ENCODE results near the gene MAGI2.

DNA sequence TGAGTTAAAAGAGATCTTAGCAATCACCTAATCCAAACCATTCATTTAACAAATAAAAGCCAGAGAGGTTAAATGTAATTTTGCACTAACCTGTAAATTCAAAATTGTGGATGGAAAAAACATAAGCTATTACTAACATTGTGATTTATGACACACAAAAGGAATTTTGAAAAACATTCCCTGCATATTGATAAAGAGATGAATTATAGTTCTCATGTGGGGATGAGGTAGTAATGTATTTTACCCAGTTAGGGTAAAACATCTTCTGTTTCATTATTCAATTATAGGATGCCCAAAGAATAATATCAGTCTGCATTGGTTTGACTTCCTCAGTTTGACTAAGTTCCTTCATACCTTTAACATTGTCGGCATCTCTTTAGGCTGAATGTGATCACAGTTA lies 1093.6 kb downstream of the MAGI2 start:
- TF ChIP-seq, protein P1, sequence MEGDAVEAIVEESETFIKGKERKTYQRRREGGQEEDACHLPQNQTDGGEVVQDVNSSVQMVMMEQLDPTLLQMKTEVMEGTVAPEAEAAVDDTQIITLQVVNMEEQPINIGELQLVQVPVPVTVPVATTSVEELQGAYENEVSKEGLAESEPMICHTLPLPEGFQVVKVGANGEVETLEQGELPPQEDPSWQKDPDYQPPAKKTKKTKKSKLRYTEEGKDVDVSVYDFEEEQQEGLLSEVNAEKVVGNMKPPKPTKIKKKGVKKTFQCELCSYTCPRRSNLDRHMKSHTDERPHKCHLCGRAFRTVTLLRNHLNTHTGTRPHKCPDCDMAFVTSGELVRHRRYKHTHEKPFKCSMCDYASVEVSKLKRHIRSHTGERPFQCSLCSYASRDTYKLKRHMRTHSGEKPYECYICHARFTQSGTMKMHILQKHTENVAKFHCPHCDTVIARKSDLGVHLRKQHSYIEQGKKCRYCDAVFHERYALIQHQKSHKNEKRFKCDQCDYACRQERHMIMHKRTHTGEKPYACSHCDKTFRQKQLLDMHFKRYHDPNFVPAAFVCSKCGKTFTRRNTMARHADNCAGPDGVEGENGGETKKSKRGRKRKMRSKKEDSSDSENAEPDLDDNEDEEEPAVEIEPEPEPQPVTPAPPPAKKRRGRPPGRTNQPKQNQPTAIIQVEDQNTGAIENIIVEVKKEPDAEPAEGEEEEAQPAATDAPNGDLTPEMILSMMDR (conservative IDR thresholded peaks at IDR 0.05; ENCODE audit: low read length): no peak
- TF ChIP-seq EZH2phosphoT487 (IDR thresholded peaks at IDR 0.05; ENCODE audit: borderline replicate concordance): no peak

Measured in Loucy (cell line).